ENCODE data around the gene ZBTB17. TPM values are rescaled to one million over a fixed set of nuclear protein-coding genes. Genes with fewer than 3 reads are reported as not detected.

ZBTB17 gene
- total and polyA plus RNA-seq, 2 of the 8 experiments (the other 6 are each of a cell fraction or from before 2014, with no cell fraction given): 24.7 to 36.2 TPM

DNA sequence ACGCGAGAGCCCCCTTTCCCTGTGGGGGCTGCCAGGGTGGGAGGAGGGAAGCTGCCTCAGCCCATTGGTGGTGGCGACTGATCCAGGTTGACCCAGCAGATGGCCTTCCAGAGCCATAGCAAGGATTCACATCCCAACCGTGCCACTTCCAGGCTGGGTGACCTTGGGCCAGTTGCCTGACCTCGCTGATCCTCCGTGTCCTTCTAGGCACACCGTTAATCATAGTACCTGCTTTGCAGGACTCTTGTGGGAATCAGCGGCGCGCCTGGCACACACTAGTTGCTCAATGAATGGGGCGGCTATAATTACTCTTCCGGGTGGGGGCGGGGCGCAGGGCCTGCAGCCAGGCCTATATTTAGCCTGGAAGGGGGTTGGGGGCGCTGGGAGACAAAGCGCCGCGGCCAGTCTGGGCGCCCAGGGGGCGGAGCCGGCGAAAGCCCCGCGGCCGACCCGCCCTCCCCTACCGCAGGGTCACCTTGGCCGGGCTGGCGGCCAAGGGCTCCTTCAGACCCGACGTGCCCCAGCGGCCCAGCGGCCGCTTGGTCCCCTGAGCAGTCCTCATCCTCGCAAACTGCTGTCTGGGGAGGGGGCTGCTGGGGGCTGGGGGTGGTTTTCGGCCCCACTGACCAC, 36.8 kb upstream of the ZBTB17 start (continued):
- TF ChIP-seq SIN3A (conservative IDR thresholded peaks at IDR 0.05 in 1 of 2, IDR thresholded peaks at IDR 0.05 in 1 of 2; ENCODE audit: low read depth in 1 of 2, low read length in 2 of 2) (0 out of 4 replicates have a peak, but pooled peaks of 1 of the 2 experiments have one; percentile 6), ZNF274 (IDR thresholded peaks at IDR 0.05; ENCODE audit: borderline replicate concordance, extremely low read depth, low read length) (no peak), POU5F1 (IDR thresholded peaks at IDR 0.05; ENCODE audit: low read depth, low read length) (no peak), SP4 (IDR thresholded peaks at IDR 0.05; ENCODE audit: low read length) (no peak), BACH1 (IDR thresholded peaks at IDR 0.05; ENCODE audit: low read length) (no peak), SP1 (IDR thresholded peaks at IDR 0.05; ENCODE audit: low read depth, low read length) (0 out of 2 replicates have a peak, but pooled peaks have one; percentile 36), HDAC6 (IDR thresholded peaks at IDR 0.05; ENCODE audit: low read depth, low read length) (no peak), POLR2AphosphoS5 (IDR thresholded peaks at IDR 0.05; ENCODE audit: low read depth, low read length) (peak; percentile 45), BCL11A (IDR thresholded peaks at IDR 0.05; ENCODE audit: low read depth in 2 of 2, low read length in 2 of 2) (no peak), TBP (IDR thresholded peaks at IDR 0.05; ENCODE audit: low read depth, low read length) (peak; percentile 52; the same call in 1 of the 2 replicates), TEAD4 (IDR thresholded peaks at IDR 0.05; ENCODE audit: low read depth, low read length) (no peak), NANOG (IDR thresholded peaks at IDR 0.05; ENCODE audit: insufficient read depth, low read depth, low read length, poor library complexity, severe bottlenecking) (no peak), RXRA (IDR thresholded peaks at IDR 0.05; ENCODE audit: insufficient read depth, low read depth, low read length) (0 out of 2 replicates have a peak, but pooled peaks have one; percentile 15), TCF12 (IDR thresholded peaks at IDR 0.05; ENCODE audit: low read depth, low read length) (no peak), YY1 (IDR thresholded peaks at IDR 0.05; ENCODE audit: low read depth, low read length) (no peak)
- TF ChIP-seq, protein P1, sequence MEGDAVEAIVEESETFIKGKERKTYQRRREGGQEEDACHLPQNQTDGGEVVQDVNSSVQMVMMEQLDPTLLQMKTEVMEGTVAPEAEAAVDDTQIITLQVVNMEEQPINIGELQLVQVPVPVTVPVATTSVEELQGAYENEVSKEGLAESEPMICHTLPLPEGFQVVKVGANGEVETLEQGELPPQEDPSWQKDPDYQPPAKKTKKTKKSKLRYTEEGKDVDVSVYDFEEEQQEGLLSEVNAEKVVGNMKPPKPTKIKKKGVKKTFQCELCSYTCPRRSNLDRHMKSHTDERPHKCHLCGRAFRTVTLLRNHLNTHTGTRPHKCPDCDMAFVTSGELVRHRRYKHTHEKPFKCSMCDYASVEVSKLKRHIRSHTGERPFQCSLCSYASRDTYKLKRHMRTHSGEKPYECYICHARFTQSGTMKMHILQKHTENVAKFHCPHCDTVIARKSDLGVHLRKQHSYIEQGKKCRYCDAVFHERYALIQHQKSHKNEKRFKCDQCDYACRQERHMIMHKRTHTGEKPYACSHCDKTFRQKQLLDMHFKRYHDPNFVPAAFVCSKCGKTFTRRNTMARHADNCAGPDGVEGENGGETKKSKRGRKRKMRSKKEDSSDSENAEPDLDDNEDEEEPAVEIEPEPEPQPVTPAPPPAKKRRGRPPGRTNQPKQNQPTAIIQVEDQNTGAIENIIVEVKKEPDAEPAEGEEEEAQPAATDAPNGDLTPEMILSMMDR (IDR thresholded peaks at IDR 0.05; ENCODE audit: control extremely low read depth in 1 of 3, insufficient read depth in 1 of 3, low read depth in 1 of 3, low read length in 3 of 3): peak in 2 of 3 experiments; percentile 29; a peak in 2 of 4 replicates
- TF ChIP-seq, protein P2, sequence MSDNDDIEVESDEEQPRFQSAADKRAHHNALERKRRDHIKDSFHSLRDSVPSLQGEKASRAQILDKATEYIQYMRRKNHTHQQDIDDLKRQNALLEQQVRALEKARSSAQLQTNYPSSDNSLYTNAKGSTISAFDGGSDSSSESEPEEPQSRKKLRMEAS (IDR thresholded peaks at IDR 0.05): peak; percentile 39; the same call in 1 of the 2 replicates
- TF ChIP-seq, protein P3, sequence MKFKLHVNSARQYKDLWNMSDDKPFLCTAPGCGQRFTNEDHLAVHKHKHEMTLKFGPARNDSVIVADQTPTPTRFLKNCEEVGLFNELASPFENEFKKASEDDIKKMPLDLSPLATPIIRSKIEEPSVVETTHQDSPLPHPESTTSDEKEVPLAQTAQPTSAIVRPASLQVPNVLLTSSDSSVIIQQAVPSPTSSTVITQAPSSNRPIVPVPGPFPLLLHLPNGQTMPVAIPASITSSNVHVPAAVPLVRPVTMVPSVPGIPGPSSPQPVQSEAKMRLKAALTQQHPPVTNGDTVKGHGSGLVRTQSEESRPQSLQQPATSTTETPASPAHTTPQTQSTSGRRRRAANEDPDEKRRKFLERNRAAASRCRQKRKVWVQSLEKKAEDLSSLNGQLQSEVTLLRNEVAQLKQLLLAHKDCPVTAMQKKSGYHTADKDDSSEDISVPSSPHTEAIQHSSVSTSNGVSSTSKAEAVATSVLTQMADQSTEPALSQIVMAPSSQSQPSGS (IDR thresholded peaks at IDR 0.05; ENCODE audit: low read length): no peak
- TF ChIP-seq, protein P4, sequence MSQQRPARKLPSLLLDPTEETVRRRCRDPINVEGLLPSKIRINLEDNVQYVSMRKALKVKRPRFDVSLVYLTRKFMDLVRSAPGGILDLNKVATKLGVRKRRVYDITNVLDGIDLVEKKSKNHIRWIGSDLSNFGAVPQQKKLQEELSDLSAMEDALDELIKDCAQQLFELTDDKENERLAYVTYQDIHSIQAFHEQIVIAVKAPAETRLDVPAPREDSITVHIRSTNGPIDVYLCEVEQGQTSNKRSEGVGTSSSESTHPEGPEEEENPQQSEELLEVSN (IDR thresholded peaks at IDR 0.05): 0 out of 2 replicates have a peak, but pooled peaks have one; percentile 11

Data from H1 (cell line).